ENCODE data around the gene SBF2.

The SBF2 gene

DNA sequence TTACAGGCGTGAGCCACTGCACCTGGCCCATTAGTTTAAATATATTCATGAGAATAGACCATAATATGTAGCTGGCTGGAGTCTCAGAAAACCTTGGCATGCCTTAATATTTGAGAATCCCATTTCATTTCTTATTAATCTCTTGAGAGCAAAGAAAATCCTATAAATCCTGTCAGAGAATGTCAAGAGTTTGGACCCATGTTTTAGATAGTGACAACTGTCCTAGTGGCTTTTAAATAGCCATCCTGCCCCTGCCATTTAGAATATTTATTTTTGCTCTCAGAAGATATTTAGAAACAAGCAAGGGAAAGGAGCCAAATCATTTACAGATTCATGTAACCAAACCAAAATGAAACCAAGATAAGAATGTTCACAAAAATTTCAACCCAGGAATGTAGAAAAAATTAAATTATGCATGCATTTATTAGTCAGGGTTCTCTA, 522.9 kb downstream of the SBF2 start:
- POLR2A ChIA-PET, result no interaction called here
- CTCF ChIA-PET, result no interaction called here
- no peak for DNase-seq (ENCODE audit: extremely low spot score)
- TF ChIP-seq FOXA1 (IDR thresholded peaks at IDR 0.05) (no peak), PKNOX1 (IDR thresholded peaks at IDR 0.05) (no peak), LEF1 (IDR thresholded peaks at IDR 0.05; ENCODE audit: borderline replicate concordance) (no peak), NFRKB (IDR thresholded peaks at IDR 0.05) (no peak), FOXK2 (IDR thresholded peaks at IDR 0.05) (no peak), HDGF (IDR thresholded peaks at IDR 0.05; ENCODE audit: borderline replicate concordance) (no peak)

GRCh38 chr11:9769621-9770020, 524.4 kb downstream of the SBF2 start:
- TF ChIP-seq HDGF (IDR thresholded peaks at IDR 0.05; ENCODE audit: borderline replicate concordance), result no peak
- TF ChIP-seq FOXK2 (IDR thresholded peaks at IDR 0.05), result no peak
- DNase-seq (ENCODE audit: extremely low spot score), result no peak
- ChIA-PET POLR2A (no interaction called here), CTCF (no interaction called here)

- DNase-seq (ENCODE audit: extremely low spot score), result no peak
- ChIA-PET POLR2A (no interaction called here), CTCF (interaction anchor here (1.0 kb wide), 1 partner anchor 207 kb away, joined by 3 read pairs; no protein-coding TSS in a partner anchor)
- TF ChIP-seq L3MBTL2 (conservative IDR thresholded peaks at IDR 0.05) (no peak), ZNF384 (IDR thresholded peaks at IDR 0.05) (no peak), HDGF (IDR thresholded peaks at IDR 0.05; ENCODE audit: borderline replicate concordance) (no peak), BHLHE40 (IDR thresholded peaks at IDR 0.05; ENCODE audit: borderline replicate concordance) (no peak), FOXK2 (IDR thresholded peaks at IDR 0.05) (no peak), SP1 (IDR thresholded peaks at IDR 0.05) (no peak), NFRKB (IDR thresholded peaks at IDR 0.05) (no peak), CTBP1 (IDR thresholded peaks at IDR 0.05; ENCODE audit: borderline replicate concordance) (no peak), FOXM1 (IDR thresholded peaks at IDR 0.05; ENCODE audit: borderline replicate concordance) (no peak), FOXA1 (IDR thresholded peaks at IDR 0.05) (no peak), LEF1 (IDR thresholded peaks at IDR 0.05; ENCODE audit: borderline replicate concordance) (no peak)
Measured at GRCh38 chr11:9765320-9766101, 528.5 kb downstream of the SBF2 start.

DNA sequence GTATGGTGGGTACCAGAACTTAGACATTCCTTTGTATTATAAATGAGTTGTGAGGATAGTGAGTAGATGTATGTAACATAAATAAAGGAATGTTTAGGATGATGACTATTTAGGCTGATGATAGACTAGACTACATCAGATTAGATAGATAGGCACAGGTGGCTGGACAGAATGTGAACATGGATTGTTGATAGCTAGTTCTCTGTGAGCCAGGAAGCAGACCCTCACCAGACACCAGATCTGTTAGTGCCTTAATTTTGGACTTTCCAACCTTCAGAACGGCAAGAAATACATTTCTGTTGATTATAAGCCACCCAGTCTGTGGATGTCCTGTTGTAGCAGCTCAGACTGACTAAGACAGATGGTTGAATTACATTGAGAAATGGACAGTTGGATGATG, 530.7 kb downstream of the SBF2 start:
- ChIA-PET CTCF (no interaction called here), POLR2A (no interaction called here)
- DNase-seq (ENCODE audit: extremely low spot score), result no peak
- no peak for TF ChIP-seq NFRKB (IDR thresholded peaks at IDR 0.05)
- no peak for TF ChIP-seq BHLHE40 (IDR thresholded peaks at IDR 0.05; ENCODE audit: borderline replicate concordance)
- TF ChIP-seq PKNOX1 (IDR thresholded peaks at IDR 0.05), result no peak
- TF ChIP-seq L3MBTL2 (conservative IDR thresholded peaks at IDR 0.05), result no peak
- TF ChIP-seq FOXK2 (IDR thresholded peaks at IDR 0.05), result no peak
- no peak for TF ChIP-seq ZNF384 (IDR thresholded peaks at IDR 0.05)
- no peak for TF ChIP-seq FOXM1 (IDR thresholded peaks at IDR 0.05; ENCODE audit: borderline replicate concordance)
- TF ChIP-seq LEF1 (IDR thresholded peaks at IDR 0.05; ENCODE audit: borderline replicate concordance), result no peak
- no peak for TF ChIP-seq TARDBP (IDR thresholded peaks at IDR 0.05)
- no peak for TF ChIP-seq FOXA1 (IDR thresholded peaks at IDR 0.05)
- TF ChIP-seq ARNT (IDR thresholded peaks at IDR 0.05), result no peak
- no peak for TF ChIP-seq SP1 (IDR thresholded peaks at IDR 0.05)
- no peak for TF ChIP-seq HDGF (IDR thresholded peaks at IDR 0.05; ENCODE audit: borderline replicate concordance)
- TF ChIP-seq CTBP1 (IDR thresholded peaks at IDR 0.05; ENCODE audit: borderline replicate concordance), result no peak
- no peak for TF ChIP-seq SUZ12 (IDR thresholded peaks at IDR 0.05)
- TF ChIP-seq ELF4 (IDR thresholded peaks at IDR 0.05), result no peak

GRCh38 chr11:9762531-9762930, 531.5 kb downstream of the SBF2 start:
- DNase-seq (ENCODE audit: extremely low spot score), result no peak
- no peak for TF ChIP-seq LEF1 (IDR thresholded peaks at IDR 0.05; ENCODE audit: borderline replicate concordance)
- no peak for TF ChIP-seq FOXK2 (IDR thresholded peaks at IDR 0.05)
- no peak for TF ChIP-seq ZNF384 (IDR thresholded peaks at IDR 0.05)
- TF ChIP-seq FOXM1 (IDR thresholded peaks at IDR 0.05; ENCODE audit: borderline replicate concordance), result no peak
- TF ChIP-seq L3MBTL2 (conservative IDR thresholded peaks at IDR 0.05), result no peak
- TF ChIP-seq BHLHE40 (IDR thresholded peaks at IDR 0.05; ENCODE audit: borderline replicate concordance), result no peak
- TF ChIP-seq SP1 (IDR thresholded peaks at IDR 0.05), result no peak
- TF ChIP-seq ARNT (IDR thresholded peaks at IDR 0.05), result no peak
- TF ChIP-seq HDGF (IDR thresholded peaks at IDR 0.05; ENCODE audit: borderline replicate concordance), result no peak
- TF ChIP-seq FOXA1 (IDR thresholded peaks at IDR 0.05), result no peak
- no peak for TF ChIP-seq TARDBP (IDR thresholded peaks at IDR 0.05)
- TF ChIP-seq NFRKB (IDR thresholded peaks at IDR 0.05), result no peak
- TF ChIP-seq ELF4 (IDR thresholded peaks at IDR 0.05), result no peak
- TF ChIP-seq CTBP1 (IDR thresholded peaks at IDR 0.05; ENCODE audit: borderline replicate concordance), result no peak
- ChIA-PET POLR2A (no interaction called here), CTCF (no interaction called here)

DNA sequence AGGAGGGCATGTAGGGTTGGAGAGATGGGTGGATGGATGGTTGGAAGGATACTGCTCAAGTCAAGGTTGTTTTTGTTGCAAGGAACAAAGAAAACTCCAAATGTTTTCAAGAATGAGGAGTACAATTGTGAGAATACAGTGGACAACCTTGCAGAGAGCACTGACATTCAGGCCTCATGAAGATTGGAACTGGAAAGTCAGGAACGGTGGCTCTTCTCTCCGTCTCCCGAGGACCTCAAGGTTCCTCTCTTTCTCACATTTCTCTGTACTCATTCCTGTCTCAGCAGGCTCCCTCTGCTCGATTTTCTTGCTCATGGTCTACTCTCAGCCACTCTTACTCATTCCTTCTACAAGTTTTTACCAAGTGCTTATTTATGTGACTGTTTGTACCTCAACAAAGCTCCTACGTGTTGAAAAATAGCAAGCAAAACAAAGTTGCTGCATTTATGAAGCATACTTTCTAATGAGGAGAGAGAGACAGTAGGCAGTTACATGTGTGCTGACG, 532.5 kb downstream of the SBF2 start:
- ChIA-PET POLR2A (no interaction called here), CTCF (no interaction called here)
- TF ChIP-seq TARDBP (IDR thresholded peaks at IDR 0.05) (no peak), ELF4 (IDR thresholded peaks at IDR 0.05) (no peak), NFRKB (IDR thresholded peaks at IDR 0.05) (no peak), HDGF (IDR thresholded peaks at IDR 0.05; ENCODE audit: borderline replicate concordance) (no peak), FOXK2 (IDR thresholded peaks at IDR 0.05) (no peak), SUZ12 (IDR thresholded peaks at IDR 0.05) (no peak), ARNT (IDR thresholded peaks at IDR 0.05) (no peak), CTBP1 (IDR thresholded peaks at IDR 0.05; ENCODE audit: borderline replicate concordance) (no peak), SP1 (IDR thresholded peaks at IDR 0.05) (no peak), LEF1 (IDR thresholded peaks at IDR 0.05; ENCODE audit: borderline replicate concordance) (no peak), L3MBTL2 (conservative IDR thresholded peaks at IDR 0.05) (no peak), FOXM1 (IDR thresholded peaks at IDR 0.05; ENCODE audit: borderline replicate concordance) (no peak), ZNF384 (IDR thresholded peaks at IDR 0.05) (no peak)
- no peak for DNase-seq (ENCODE audit: extremely low spot score)

All from HEK293T (cell line).